ENCODE data around the gene MXI1. TPM values are rescaled to one million over a fixed set of nuclear protein-coding genes. Genes with fewer than 3 reads are reported as not detected.

MXI1 gene
- total and polyA plus RNA-seq, 4 donors, result 11.2 to 55.8 (median 18.7) TPM

- no peaks in the 10 kb centered on the region for H3K27me3 ChIP-seq (ENCODE audit: control insufficient read depth in 3 of 3, insufficient read depth in 3 of 3, low read length in 2 of 3)
- no peak overlapping the region for H3K9ac ChIP-seq (ENCODE audit: insufficient read depth in 1 of 2, low read length in 2 of 2)
- H3K27ac ChIP-seq (ENCODE audit: low read depth in 1 of 2, low read length in 1 of 2), result peak overlapping the region in 1 of 2 donors; percentile 81
- TF ChIP-seq, protein P1, sequence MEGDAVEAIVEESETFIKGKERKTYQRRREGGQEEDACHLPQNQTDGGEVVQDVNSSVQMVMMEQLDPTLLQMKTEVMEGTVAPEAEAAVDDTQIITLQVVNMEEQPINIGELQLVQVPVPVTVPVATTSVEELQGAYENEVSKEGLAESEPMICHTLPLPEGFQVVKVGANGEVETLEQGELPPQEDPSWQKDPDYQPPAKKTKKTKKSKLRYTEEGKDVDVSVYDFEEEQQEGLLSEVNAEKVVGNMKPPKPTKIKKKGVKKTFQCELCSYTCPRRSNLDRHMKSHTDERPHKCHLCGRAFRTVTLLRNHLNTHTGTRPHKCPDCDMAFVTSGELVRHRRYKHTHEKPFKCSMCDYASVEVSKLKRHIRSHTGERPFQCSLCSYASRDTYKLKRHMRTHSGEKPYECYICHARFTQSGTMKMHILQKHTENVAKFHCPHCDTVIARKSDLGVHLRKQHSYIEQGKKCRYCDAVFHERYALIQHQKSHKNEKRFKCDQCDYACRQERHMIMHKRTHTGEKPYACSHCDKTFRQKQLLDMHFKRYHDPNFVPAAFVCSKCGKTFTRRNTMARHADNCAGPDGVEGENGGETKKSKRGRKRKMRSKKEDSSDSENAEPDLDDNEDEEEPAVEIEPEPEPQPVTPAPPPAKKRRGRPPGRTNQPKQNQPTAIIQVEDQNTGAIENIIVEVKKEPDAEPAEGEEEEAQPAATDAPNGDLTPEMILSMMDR (IDR thresholded peaks at IDR 0.05; ENCODE audit: control extremely low read depth, extremely low read depth), result no peak
- DNase-seq, result no peak
- no peaks in the 10 kb centered on the region for H3K9me3 ChIP-seq (ENCODE audit: control insufficient read depth in 4 of 4, insufficient read depth in 3 of 4, low read length in 3 of 4)
- WGBS, 2 donors, result 91% methylated on average over 10 of the region's 10 CpGs
- peaks cover 0 to 10% (median 2%) of the 10 kb centered on the region in 4 donors for H3K36me3 ChIP-seq (ENCODE audit: control insufficient read depth in 4 of 4, insufficient read depth in 4 of 4, low read length in 4 of 4)
- no peak for ATAC-seq (ENCODE audit: insufficient read depth, low FRiP score)
- H3K4me1 ChIP-seq (ENCODE audit: control insufficient read depth in 5 of 5, insufficient read depth in 5 of 5, low read length in 5 of 5), result peaks cover 0 to 17% (median 0%) of the 10 kb centered on the region in 5 donors
- H3K4me3 ChIP-seq, result no peak overlapping the region
Observed at GRCh38 chr10:110228066-110228465, 20.7 kb downstream of the MXI1 start.

DNA sequence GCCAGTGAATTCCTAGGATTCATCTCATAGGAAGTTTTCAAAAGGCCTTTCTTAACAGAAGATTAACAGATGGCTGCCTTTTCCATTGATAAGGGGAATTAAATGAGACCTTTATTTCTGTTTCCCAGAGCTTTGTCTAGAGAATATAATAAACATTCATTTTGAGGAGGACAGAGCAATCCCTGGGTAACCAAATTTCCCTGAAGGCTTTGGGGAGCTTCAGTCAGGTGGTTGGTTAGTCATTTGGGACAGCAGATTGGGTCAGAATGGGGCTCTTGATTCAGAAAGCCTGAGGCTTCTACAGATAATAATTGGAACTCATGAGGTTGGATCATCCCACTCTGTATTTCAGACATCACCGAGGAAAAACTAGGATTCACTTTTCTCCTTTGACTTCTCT, 21.8 kb downstream of the MXI1 start:
- WGBS, 2 donors, result 94 to 100% methylated on average over 1 of the region's 1 CpG
- H3K4me1 ChIP-seq (ENCODE audit: control insufficient read depth in 5 of 5, insufficient read depth in 5 of 5, low read length in 5 of 5), result peaks cover 0 to 24% (median under 1%) of the 10 kb centered on the region in 5 donors
- H3K27ac ChIP-seq (ENCODE audit: low read depth in 1 of 2, low read length in 1 of 2), result no peak overlapping the region
- H3K4me3 ChIP-seq, result no peak overlapping the region
- H3K9ac ChIP-seq (ENCODE audit: insufficient read depth in 1 of 2, low read length in 2 of 2), result no peak overlapping the region
- no peaks in the 10 kb centered on the region for H3K27me3 ChIP-seq (ENCODE audit: control insufficient read depth in 3 of 3, insufficient read depth in 3 of 3, low read length in 2 of 3)
- DNase-seq (no peak), ATAC-seq (ENCODE audit: insufficient read depth, low FRiP score) (no peak)
- H3K36me3 ChIP-seq (ENCODE audit: control insufficient read depth in 4 of 4, insufficient read depth in 4 of 4, low read length in 4 of 4), result peaks cover 0 to 10% (median 2%) of the 10 kb centered on the region in 4 donors
- no peaks in the 10 kb centered on the region for H3K9me3 ChIP-seq (ENCODE audit: control insufficient read depth in 4 of 4, insufficient read depth in 3 of 4, low read length in 3 of 4)
- TF ChIP-seq, protein P1 (IDR thresholded peaks at IDR 0.05; ENCODE audit: control extremely low read depth, extremely low read depth), result no peak

DNA sequence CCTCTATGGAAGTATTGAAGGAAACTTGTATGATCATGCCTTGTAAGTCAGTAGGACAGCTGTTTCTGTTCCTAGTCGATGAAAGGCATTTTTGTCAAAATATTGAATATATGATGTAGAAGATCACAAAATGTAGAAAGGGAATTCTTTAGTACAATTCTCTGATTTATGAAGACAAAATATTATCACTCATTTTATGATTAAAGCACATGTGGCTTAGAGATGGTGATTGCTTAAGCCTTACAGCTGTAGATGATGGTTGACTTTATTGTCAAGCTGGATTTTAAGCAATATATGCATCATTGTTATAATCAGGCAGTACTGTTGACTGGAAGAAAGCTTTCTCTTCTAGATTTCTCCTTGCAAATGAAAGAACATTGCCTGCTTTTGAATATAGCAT, 26.4 kb downstream of the MXI1 start:
- H3K27me3 ChIP-seq (ENCODE audit: control insufficient read depth in 3 of 3, insufficient read depth in 3 of 3, low read length in 2 of 3), result no peaks in the 10 kb centered on the region
- H3K36me3 ChIP-seq (ENCODE audit: control insufficient read depth in 4 of 4, insufficient read depth in 4 of 4, low read length in 4 of 4), result peaks cover 1 to 19% (median 9%) of the 10 kb centered on the region in 4 donors
- peaks cover 0 to 15% (median 3%) of the 10 kb centered on the region in 5 donors for H3K4me1 ChIP-seq (ENCODE audit: control insufficient read depth in 5 of 5, insufficient read depth in 5 of 5, low read length in 5 of 5)
- WGBS, 2 donors, result 78 to 79% methylated on average over 1 of the region's 1 CpG
- DNase-seq, result peak in 2 of 3 donors; percentile 59 to 70
- H3K27ac ChIP-seq (ENCODE audit: low read depth in 1 of 2, low read length in 1 of 2), result no peak overlapping the region
- no peak for ATAC-seq (ENCODE audit: insufficient read depth, low FRiP score)
- no peaks in the 10 kb centered on the region for H3K9me3 ChIP-seq (ENCODE audit: control insufficient read depth in 4 of 4, insufficient read depth in 3 of 4, low read length in 3 of 4)
- no peak overlapping the region for H3K9ac ChIP-seq (ENCODE audit: insufficient read depth in 1 of 2, low read length in 2 of 2)
- TF ChIP-seq, protein P1 (IDR thresholded peaks at IDR 0.05; ENCODE audit: control extremely low read depth, extremely low read depth), result no peak
- H3K4me3 ChIP-seq, result no peak overlapping the region

Measured in lung (tissue), 12 donors.